H9 (cell line): ENCODE data around the gene TBX15. TPM values are rescaled to one million over a fixed set of nuclear protein-coding genes. Genes with fewer than 3 reads are reported as not detected.

Experiments used
- DNase-seq: peaks from one replicate; pipeline ENCODE4 v3.0.0-alpha.2; 2017
- H2AFZ ChIP-seq: one replicate; pipeline ENCODE4 v1.6.1; 2013; ENCODE audit warnings: mild to moderate bottlenecking, low read length, control low read depth, moderate library complexity
- H2AK5ac ChIP-seq: 2 replicates; pipeline ENCODE4 v1.6.1; 2013; ENCODE audit warnings: low read length, control low read depth, mixed read lengths; ENCODE audit not compliant: insufficient read length
- H2BK120ac ChIP-seq: one replicate; pipeline ENCODE4 v1.6.1; 2013; ENCODE audit warnings: low read depth, mild to moderate bottlenecking, low read length, control low read depth, inconsistent platforms; ENCODE audit not compliant: poor library complexity, severe bottlenecking
- H2BK12ac ChIP-seq: 2 replicates; pipeline ENCODE4 v1.6.1; 2013; ENCODE audit warnings: low read length, control low read depth, mixed read lengths, low read depth; ENCODE audit not compliant: insufficient read length
- H2BK15ac ChIP-seq: 2 replicates; pipeline ENCODE4 v1.6.1; 2013; ENCODE audit warnings: low read depth, low read length, control low read depth
- H2BK20ac ChIP-seq: one replicate; pipeline ENCODE4 v1.6.1; 2013; ENCODE audit warnings: low read depth, mild to moderate bottlenecking, low read length, control low read depth, inconsistent platforms; ENCODE audit not compliant: poor library complexity, severe bottlenecking
- H2BK5ac ChIP-seq: 2 replicates; pipeline ENCODE4 v1.6.1; 2013; ENCODE audit warnings: low read length, control low read depth, mixed read lengths; ENCODE audit not compliant: insufficient read length
- H3K14ac ChIP-seq: 2 replicates; pipeline ENCODE4 v1.6.1; 2013; ENCODE audit warnings: low read length, control low read depth; ENCODE audit not compliant: insufficient read depth
- H3K18ac ChIP-seq: 2 replicates; pipeline ENCODE4 v1.6.1; 2013; ENCODE audit warnings: low read depth, mild to moderate bottlenecking, mixed read lengths, low read length, control low read depth; ENCODE audit not compliant: insufficient read length
- H3K23ac ChIP-seq: 2 replicates; pipeline ENCODE4 v1.6.1; 2013; ENCODE audit warnings: low read length, control low read depth, mixed read lengths, low read depth; ENCODE audit not compliant: insufficient read length
- H3K23me2 ChIP-seq: 2 replicates; pipeline ENCODE4 v1.6.1; 2013; ENCODE audit warnings: low read depth, mild to moderate bottlenecking, mixed read lengths, low read length, control low read depth; ENCODE audit not compliant: insufficient read length, poor library complexity, severe bottlenecking
- H3K27ac ChIP-seq: 2 replicates; pipeline ENCODE4 v1.5.1; 2013; ENCODE audit warnings: low read length, control low read depth, mixed read lengths, low read depth; ENCODE audit not compliant: insufficient read length
- H3K27me3 ChIP-seq: 2 replicates; pipeline ENCODE4 v1.6.1; 2013; ENCODE audit warnings: low read length, control low read depth, inconsistent platforms; ENCODE audit not compliant: insufficient read depth
- H3K4ac ChIP-seq: 2 replicates; pipeline ENCODE4 v1.6.1; 2013; ENCODE audit warnings: low read depth, mild to moderate bottlenecking, control low read depth, inconsistent platforms, low read length, moderate library complexity
- H3K4me1 ChIP-seq: 2 replicates; pipeline ENCODE4 v1.6.1; 2013; ENCODE audit warnings: low read length, control low read depth, inconsistent platforms; ENCODE audit not compliant: insufficient read depth
- H3K4me2 ChIP-seq: 2 replicates; pipeline ENCODE4 v1.6.1; 2013; ENCODE audit warnings: low read length, control low read depth, mixed read lengths; ENCODE audit not compliant: insufficient read length, insufficient read depth
- H3K56ac ChIP-seq: 2 replicates; pipeline ENCODE4 v1.6.1; 2013; ENCODE audit warnings: low read depth, mild to moderate bottlenecking, mixed read lengths, low read length, control low read depth; ENCODE audit not compliant: insufficient read length
- H3K79me1 ChIP-seq: 2 replicates; pipeline ENCODE4 v1.6.1; 2013; ENCODE audit warnings: low read depth, mild to moderate bottlenecking, moderate library complexity, low read length, control low read depth, inconsistent platforms; ENCODE audit not compliant: insufficient read depth, poor library complexity, severe bottlenecking
- H3K79me2 ChIP-seq: 2 replicates; pipeline ENCODE4 v1.6.1; 2013; ENCODE audit warnings: low read length, control low read depth, inconsistent platforms; ENCODE audit not compliant: insufficient read depth
- H3K9ac ChIP-seq: 2 replicates; pipeline ENCODE4 v1.6.1; 2013; ENCODE audit warnings: low read length, control low read depth, mixed read lengths; ENCODE audit not compliant: insufficient read length; ENCODE audit errors: extremely low read depth
- H3K9me3 ChIP-seq: one replicate; pipeline ENCODE4 v1.6.1; 2013; ENCODE audit warnings: low read depth, low read length, inconsistent platforms; ENCODE audit not compliant: control insufficient read depth
- H3T11ph ChIP-seq: one replicate; pipeline ENCODE4 v1.6.1; 2013; ENCODE audit warnings: mild to moderate bottlenecking, low read length, control low read depth, inconsistent platforms
- H4K20me1 ChIP-seq: one replicate; pipeline ENCODE4 v1.6.1; 2013; ENCODE audit not compliant: control insufficient read depth, insufficient read length, insufficient read depth
- H4K5ac ChIP-seq: 2 replicates; pipeline ENCODE4 v1.6.1; 2013; ENCODE audit warnings: low read depth, mild to moderate bottlenecking, mixed read lengths, low read length, control low read depth; ENCODE audit not compliant: insufficient read length
- H4K8ac ChIP-seq: replicated peaks from 2 replicates; pipeline ENCODE4 v1.6.1; 2013; ENCODE audit warnings: low read length, control low read depth, mixed read lengths, low read depth; ENCODE audit not compliant: insufficient read length
- H4K91ac ChIP-seq: 2 replicates; pipeline ENCODE4 v1.6.1; 2013; ENCODE audit warnings: low read depth, mild to moderate bottlenecking, moderate library complexity, mixed read lengths, low read length, control low read depth; ENCODE audit not compliant: insufficient read length
- H3K27ac Mint-ChIP-seq, 3 experiments: 2 replicates in 2 of 3; 3 replicates in 1 of 3; pipeline ENCODE4 v1.8.0; 2020 to 2021; ENCODE audit warnings: mixed read lengths in 3 of 3, mild to moderate bottlenecking in 1 of 3, moderate library complexity in 1 of 3
- H3K27me3 Mint-ChIP-seq: 2 replicates; pipeline ENCODE4 v1.8.0; 2021; ENCODE audit warnings: low read depth, mild to moderate bottlenecking, moderate library complexity, mixed read lengths
- H3K36me3 Mint-ChIP-seq, 3 experiments: 2 replicates in 2 of 3; 3 replicates in 1 of 3; pipeline ENCODE4 v1.8.0; 2020 to 2021; ENCODE audit warnings: low read depth in 3 of 3, mixed read lengths in 3 of 3; ENCODE audit not compliant: insufficient read depth in 1 of 3
- H3K4me1 Mint-ChIP-seq, 2 experiments: 2 replicates each; pipeline ENCODE4 v1.8.0; 2020; ENCODE audit warnings: mixed read lengths in 2 of 2
- H3K4me3 Mint-ChIP-seq, 2 experiments: 2 replicates in 1 of 2; 3 replicates in 1 of 2; pipeline ENCODE4 v1.8.0; 2020 to 2021; ENCODE audit warnings: mild to moderate bottlenecking in 2 of 2, mixed read lengths in 2 of 2, moderate library complexity in 1 of 2
- H3K9me3 Mint-ChIP-seq, 2 experiments: 2 replicates in 1 of 2; 3 replicates in 1 of 2; pipeline ENCODE4 v1.8.0; 2020; ENCODE audit warnings: mild to moderate bottlenecking in 2 of 2, mixed read lengths in 2 of 2, moderate library complexity in 1 of 2
- CTCF ChIP-seq: fragments of 200-600 bp; sonication (generic); conservative IDR thresholded peaks from 3 replicates; pipeline ENCODE4 v1.8.0; 2021; ENCODE audit warnings: antibody characterized with exemption, mild to moderate bottlenecking
- WGBS: extraction: QIAGEN DNeasy Blood & Tissue Kit; methylation state at CpG from one replicate; pipeline ENCODE4 v1.1.7; 2013; ENCODE audit warnings: missing lambda C conversion rate, low lambda C conversion rate, mixed read lengths; ENCODE audit not compliant: insufficient read length; ENCODE audit errors: extremely low coverage; 5-methylcytosine and 5-hydroxymethylcytosine counted together
- total RNA-seq: library from RNA; stranded (reverse); gene quantifications from 2 replicates; pipeline ENCODE4 v1.2.1, GENCODE V29; 2021

TBX15 gene
- total RNA-seq, 1 experiment from 2014 or later = 0.07 TPM

DNA sequence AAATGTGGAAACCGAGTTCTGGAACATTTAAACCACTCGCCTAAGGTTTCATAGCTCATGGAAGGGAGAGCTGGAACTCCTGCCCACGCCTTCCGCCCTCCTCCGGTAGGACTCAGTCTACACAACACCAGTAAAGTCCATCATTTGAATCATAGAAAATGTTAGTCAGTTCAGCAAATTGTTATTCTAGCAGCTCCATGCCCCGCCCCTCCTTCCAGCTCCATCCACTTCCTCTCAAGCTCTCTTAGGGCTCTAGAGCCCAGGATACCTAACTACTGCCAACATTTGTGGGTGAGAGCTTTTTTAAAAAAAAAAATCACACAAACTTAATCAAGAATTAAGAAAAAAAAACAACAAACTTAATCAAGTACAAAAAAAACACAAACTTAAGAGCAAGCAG is 121.8 kb downstream of the TBX15 start:
- Histone ChIP-seq H2BK12ac (no peak overlapping the region), H3T11ph (no peak overlapping the region), H3K27me3 (no peaks in the 10 kb centered on the region), H4K20me1 (no peaks in the 10 kb centered on the region), H3K4me1 (no peaks in the 10 kb centered on the region), H3K18ac (no peak overlapping the region), H3K23ac (no peak overlapping the region), H2BK20ac (no peak overlapping the region), H3K79me1 (no peaks in the 10 kb centered on the region), H3K4me2 (no peak overlapping the region), H2AK5ac (no peak overlapping the region), H3K56ac (no peak overlapping the region), H4K91ac (no peak overlapping the region), H3K9ac (no peak overlapping the region), H3K79me2 (no peaks in the 10 kb centered on the region), H2BK15ac (no peak overlapping the region), H2AFZ (no peak overlapping the region), H3K27ac (no peak overlapping the region), H3K14ac (no peak overlapping the region), H3K4ac (no peak overlapping the region), H2BK5ac (no peak overlapping the region), H3K23me2 (no peaks in the 10 kb centered on the region), H4K8ac (no peak overlapping the region), H2BK120ac (no peak overlapping the region), H3K9me3 (no peaks in the 10 kb centered on the region), H4K5ac (no peak overlapping the region)
- H3K4me3 Mint-ChIP-seq = no peak overlapping the region
- no peak for DNase-seq
- H3K27me3 Mint-ChIP-seq = no peaks in the 10 kb centered on the region
- no peak for TF ChIP-seq CTCF
- no peaks in the 10 kb centered on the region for H3K9me3 Mint-ChIP-seq
- no CpG with 5 or more reads among the region's 6 CpGs for WGBS
- no peak overlapping the region for H3K27ac Mint-ChIP-seq
- no peaks in the 10 kb centered on the region for H3K4me1 Mint-ChIP-seq
- H3K36me3 Mint-ChIP-seq = no peaks in the 10 kb centered on the region
